Right lobe of liver (tissue), 4 donors: Measurements from ENCODE around the gene PLPP6.

Experiments used
- CTCF ChIP-seq, 4 donors: fragments of 200-600 bp in 3 of 4; fragments of 450-650 bp in 1 of 4; IDR thresholded peaks; one replicate each; pipeline versions ENCODE4 v1.5.1 to v1.8.0; 2016 to 2022; ENCODE audit warnings: antibody characterized with exemption in 4 of 4, mild to moderate bottlenecking in 2 of 4
- POLR2A ChIP-seq: fragments of 450-650 bp; IDR thresholded peaks from one replicate; pipeline ENCODE4 v1.6.1; 2017; ENCODE audit warnings: antibody characterized with exemption, mild to moderate bottlenecking
- donor health status: DM: no; HTN: no; CAD: no.
- donor health status: DM: no; HTN: no; CAD: no.
- donor health status: DM: no; HTN: yes; CAD: no.

GRCh38 chr9:4662108-4662988 is at the start of gene PLPP6:
- TF ChIP-seq CTCF (IDR thresholded peaks at IDR 0.05) (peak; percentile 28 to 63 (median 62)), POLR2A (peak; percentile 94)
